Daoy (cell line): Measurements from ENCODE around the gene DCP1A. TPM values are rescaled to one million over a fixed set of nuclear protein-coding genes. Genes with fewer than 3 reads are reported as not detected.
"Not testable (repeated sequence)": the region's sequence is repeated elsewhere in the genome, so short reads cannot be mapped to it uniquely, and the experiment has no call there.

Source experiments
- DNase-seq: peaks from one replicate; pipeline ENCODE4 v3.0.0-alpha.2; 2015; ENCODE audit warnings: low read depth
- total RNA-seq: library from RNA; depleted of rRNA; stranded (reverse); fragments of >200 nt; shearing (Covaris generic); gene quantifications from 2 replicates; pipeline ENCODE4 v1.2.3, GENCODE V29; 2014

DCP1A gene
- total RNA-seq, 1 experiment from 2014 or later = 9.0 TPM

- DNase-seq = no peak
These were observed 18.6 kb downstream of the DCP1A start for GRCh38 chr3:53328746-53329145.

DNA sequence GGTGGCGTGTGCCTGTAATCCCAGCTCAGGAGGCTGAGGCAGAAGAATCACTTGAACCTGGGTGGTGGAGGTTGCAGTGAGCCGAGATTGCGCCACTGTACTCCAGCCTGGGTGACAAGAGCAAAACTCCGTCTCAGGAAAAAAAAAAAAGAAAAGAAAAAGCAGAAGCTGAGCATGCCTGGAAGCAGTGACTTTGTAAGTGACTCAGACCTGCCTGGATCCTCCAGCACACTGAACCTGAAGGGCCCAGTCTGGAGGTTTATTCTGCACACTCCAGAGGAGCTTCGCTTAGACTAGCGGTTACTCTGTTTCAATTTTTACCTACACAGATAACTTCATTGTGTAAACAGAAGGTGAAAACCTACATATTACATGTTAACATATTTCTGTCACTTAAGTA, 19.4 kb downstream of the DCP1A start:
- not testable (repeated sequence) for DNase-seq

DNA sequence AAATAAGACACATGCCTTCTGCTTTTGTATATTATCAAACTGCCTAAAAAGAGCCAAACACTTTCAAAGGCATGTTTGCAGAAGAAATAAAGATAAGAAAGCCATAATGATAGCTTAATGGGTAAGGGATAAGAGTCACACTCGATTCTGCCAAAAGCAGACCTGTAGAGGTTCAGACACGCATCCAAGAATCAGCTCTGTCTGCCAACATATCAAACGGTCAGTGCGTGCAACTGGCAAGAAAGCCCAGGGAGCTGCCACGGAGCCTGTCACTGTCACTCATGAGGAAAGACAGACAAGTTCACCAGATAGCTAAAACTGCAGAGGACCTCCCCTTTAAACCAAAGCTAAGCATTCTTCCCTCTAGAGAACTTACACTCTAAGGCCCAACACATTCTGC, 23.2 kb downstream of the DCP1A start:
- DNase-seq = no peak

DNA sequence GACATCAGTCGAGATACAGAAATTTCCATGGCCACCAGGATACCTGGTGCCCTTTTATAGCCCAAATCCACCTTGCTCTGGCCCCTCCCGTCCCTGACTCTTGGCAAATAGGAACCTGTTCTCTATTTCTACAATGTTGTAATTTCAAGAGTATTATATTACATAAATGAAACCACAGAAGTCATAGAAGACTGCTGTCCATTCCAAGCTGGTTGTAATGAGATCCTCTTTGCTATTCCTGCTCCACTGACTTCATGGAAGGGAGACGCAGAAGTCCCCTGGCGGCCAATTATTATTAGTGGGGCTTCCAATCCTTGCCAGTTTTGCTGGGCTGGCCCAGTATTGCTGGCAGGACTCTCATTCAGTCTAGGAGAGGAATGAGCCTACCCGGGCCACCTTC, 26.6 kb downstream of the DCP1A start:
- DNase-seq = no peak

- no peak for DNase-seq
These were observed 28.8 kb downstream of the DCP1A start for GRCh38 chr3:53318522-53318921.

- no peak for DNase-seq
These were observed 34.5 kb downstream of the DCP1A start for GRCh38 chr3:53312832-53313231.

GRCh38 chr3:53311882-53312281, 35.5 kb downstream of the DCP1A start:
- no peak for DNase-seq

- no peak for DNase-seq
These were observed 43.4 kb downstream of the DCP1A start for GRCh38 chr3:53303957-53304356.

DNA sequence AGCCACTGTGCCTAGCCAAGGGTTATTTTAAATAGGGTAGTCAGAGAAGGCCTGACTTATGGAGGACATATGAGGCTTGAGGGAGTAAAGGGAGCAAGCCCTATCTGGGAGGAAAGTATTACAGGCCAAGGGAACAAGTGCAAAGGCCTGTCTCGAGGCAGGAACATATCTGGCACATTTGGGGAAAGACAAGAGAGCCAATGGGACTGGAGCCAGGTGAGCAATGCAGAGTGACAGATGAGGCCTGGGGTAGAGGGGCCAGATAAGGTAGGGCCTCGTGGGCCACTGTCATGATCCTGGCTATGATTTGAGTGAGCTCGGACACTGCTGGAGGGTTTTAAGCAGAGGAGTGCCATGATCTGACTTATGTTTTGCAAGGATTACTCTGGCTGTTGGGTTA, 43.8 kb downstream of the DCP1A start:
- DNase-seq = no peak

GRCh38 chr3:53300826-53301225, 46.5 kb downstream of the DCP1A start:
- no peak for DNase-seq

DNA sequence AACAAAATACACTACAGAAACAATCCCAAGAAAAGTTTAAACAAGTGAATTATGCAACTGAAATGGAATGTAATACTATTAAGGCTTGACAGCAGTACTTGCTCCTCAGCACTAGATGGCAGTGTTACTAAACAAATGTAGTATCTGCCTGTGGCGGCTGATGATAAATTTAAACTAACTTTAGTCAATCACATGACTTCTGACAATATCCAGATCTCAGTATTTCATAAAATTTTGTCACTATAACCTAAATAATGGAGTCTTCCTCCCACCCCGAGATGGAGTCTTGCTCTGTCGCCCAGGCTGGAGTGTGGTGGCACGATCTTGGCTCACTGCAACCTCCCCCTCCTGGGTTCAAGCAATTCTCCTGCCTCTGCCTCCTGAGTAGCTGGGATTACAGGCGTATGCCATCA, 47.7 kb downstream of the DCP1A start:
- DNase-seq = peak; percentile 7

GRCh38 chr3:53295410-53295809, 51.9 kb downstream of the DCP1A start:
- DNase-seq = no peak

- no peak for DNase-seq
These were observed 53.5 kb downstream of the DCP1A start for GRCh38 chr3:53293867-53294266.

- DNase-seq = no peak
These were observed 59.1 kb downstream of the DCP1A start for GRCh38 chr3:53288214-53288613.

- no peak for DNase-seq
These were observed 60.2 kb downstream of the DCP1A start for GRCh38 chr3:53287131-53287629.

GRCh38 chr3:53286727-53287126, 60.6 kb downstream of the DCP1A start:
- DNase-seq = no peak

GRCh38 chr3:53282581-53282980, 64.8 kb downstream of the DCP1A start:
- DNase-seq = no peak

DNA sequence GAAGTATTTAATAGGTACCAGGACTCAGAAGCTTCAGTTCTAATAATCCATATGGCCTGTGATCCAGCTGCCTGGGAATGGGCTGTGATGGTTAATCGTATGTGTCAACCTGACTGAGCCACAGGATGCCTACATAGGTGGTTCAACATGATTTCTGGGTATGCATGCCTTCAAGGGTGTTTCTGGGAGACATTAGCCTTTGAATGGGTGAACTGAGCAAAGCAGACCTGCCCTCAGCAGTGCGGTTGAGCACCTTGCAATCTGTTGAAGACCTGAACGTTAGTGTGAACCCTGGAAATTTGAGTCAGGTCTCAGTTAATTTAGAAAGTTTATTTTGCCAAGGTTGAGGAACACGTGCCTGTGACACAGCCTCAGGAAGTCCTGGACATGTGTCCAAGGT, 68.7 kb downstream of the DCP1A start:
- DNase-seq = no peak

GRCh38 chr3:53274938-53275605, 72.3 kb downstream of the DCP1A start:
- no peak for DNase-seq

DNA sequence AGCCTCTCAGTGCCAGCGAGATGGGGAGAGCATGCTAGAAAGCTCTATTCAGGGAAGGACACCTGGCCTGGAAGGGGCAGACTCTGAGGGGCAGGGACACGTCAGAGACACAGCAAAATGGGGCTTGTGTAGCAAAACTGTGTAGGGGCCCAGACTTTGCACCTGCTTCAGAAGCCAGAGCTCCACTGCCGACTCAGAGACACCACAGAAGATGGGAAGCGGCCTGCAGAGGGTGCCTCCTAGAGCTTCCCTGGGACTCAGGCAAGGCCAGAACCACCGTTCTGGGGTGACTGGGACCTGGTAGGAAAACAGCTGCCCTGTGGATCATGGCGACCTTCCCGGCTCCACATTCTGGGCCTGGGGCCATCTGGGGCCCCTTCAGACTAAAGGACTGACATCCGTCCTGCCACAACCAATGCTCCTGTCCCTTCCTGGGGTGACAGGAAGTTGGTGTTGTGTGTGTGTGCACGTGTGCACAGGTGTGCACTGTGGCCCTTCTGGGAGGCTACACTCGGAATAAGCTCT, 74.1 kb downstream of the DCP1A start:
- DNase-seq = no peak

- peak; percentile 97 for DNase-seq
These were observed 77.2 kb downstream of the DCP1A start for GRCh38 chr3:53269888-53270880.

DNA sequence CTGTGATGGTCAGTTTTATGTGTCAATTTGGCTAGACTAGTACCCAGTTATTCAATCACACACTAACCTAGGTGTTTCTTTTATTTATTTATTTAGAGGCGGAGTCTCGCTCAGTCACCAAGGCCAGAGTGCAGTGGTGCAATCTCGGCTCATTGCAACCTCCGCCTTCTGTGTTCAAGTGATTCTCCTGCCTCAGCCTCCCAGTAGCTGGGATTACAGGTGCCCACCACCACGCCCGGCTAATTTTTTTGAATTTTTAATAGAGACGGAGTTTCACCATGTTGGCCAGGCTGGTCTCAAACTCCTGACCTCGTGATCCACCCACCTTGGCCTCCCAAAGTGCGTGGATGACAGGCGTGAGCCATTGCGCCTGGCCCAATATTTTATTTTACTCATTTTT, 78.2 kb downstream of the DCP1A start:
- not testable (repeated sequence) for DNase-seq

DNA sequence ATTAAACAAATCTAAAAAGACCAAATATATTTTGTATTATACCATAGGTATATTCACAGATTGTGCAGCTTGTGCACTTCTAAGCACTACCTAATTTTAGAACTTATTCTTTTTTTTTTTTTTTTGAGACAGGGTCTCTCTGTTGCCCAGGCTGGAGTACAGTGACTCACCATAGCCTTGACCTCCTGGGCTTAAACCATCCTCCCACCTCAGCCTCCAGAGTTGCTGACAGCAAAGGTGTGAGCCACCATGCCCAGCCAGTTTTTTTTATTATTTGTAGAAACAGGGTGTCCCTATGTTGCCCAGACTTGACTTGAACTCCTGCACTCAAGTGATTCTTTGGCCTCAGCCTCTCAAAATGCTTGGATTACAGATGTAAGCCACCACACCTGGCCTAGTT, 79.6 kb downstream of the DCP1A start:
- DNase-seq = no peak
